Left forelimb (tissue), 1 donor: ENCODE measurements around the gene CACNA1H.

ENCODE experiments used
- DNase-seq: peaks from one replicate; pipeline ENCODE4 v3.0.0-alpha.2; 2018; ENCODE audit warnings: low spot score

CACNA1H gene

GRCh38 chr16:1123525-1124230 lies 29.2 kb upstream of the CACNA1H start:
- no peak for DNase-seq

GRCh38 chr16:1124291-1124690 lies 28.6 kb upstream of the CACNA1H start:
- no peak for DNase-seq

- DNase-seq, result no peak
Measured at GRCh38 chr16:1124795-1125194, 28.1 kb upstream of the CACNA1H start.

GRCh38 chr16:1125471-1125870 lies 27.4 kb upstream of the CACNA1H start:
- no peak for DNase-seq

GRCh38 chr16:1126044-1126443 lies 26.9 kb upstream of the CACNA1H start:
- DNase-seq, result no peak

- DNase-seq, result no peak
Measured at GRCh38 chr16:1126586-1126985, 26.3 kb upstream of the CACNA1H start.

- no peak for DNase-seq
Measured at GRCh38 chr16:1127101-1127500, 25.8 kb upstream of the CACNA1H start.

- DNase-seq, result no peak
Measured at GRCh38 chr16:1127971-1128715, 24.8 kb upstream of the CACNA1H start.

- no peak for DNase-seq
Measured at GRCh38 chr16:1129106-1129960, 23.6 kb upstream of the CACNA1H start.

- no peak for DNase-seq
Measured at GRCh38 chr16:1130382-1130781, 22.5 kb upstream of the CACNA1H start.

GRCh38 chr16:1131378-1131994 lies 21.4 kb upstream of the CACNA1H start:
- DNase-seq, result no peak

- no peak for DNase-seq
Measured at GRCh38 chr16:1132431-1132830, 20.5 kb upstream of the CACNA1H start.

GRCh38 chr16:1133271-1133670 lies 19.6 kb upstream of the CACNA1H start:
- DNase-seq, result no peak

GRCh38 chr16:1133810-1134520 lies 18.9 kb upstream of the CACNA1H start:
- no peak for DNase-seq

- DNase-seq, result no peak
Measured at GRCh38 chr16:1134776-1135458, 18.0 kb upstream of the CACNA1H start.

GRCh38 chr16:1135459-1135825 lies 17.5 kb upstream of the CACNA1H start:
- DNase-seq, result no peak

GRCh38 chr16:1137604-1138003 lies 15.3 kb upstream of the CACNA1H start:
- DNase-seq, result no peak

GRCh38 chr16:1140582-1141162 lies 12.2 kb upstream of the CACNA1H start:
- DNase-seq, result no peak

GRCh38 chr16:1141191-1141590 lies 11.7 kb upstream of the CACNA1H start:
- no peak for DNase-seq

- no peak for DNase-seq
Measured at GRCh38 chr16:1141716-1142115, 11.2 kb upstream of the CACNA1H start.

GRCh38 chr16:1142911-1143310 lies 10.0 kb upstream of the CACNA1H start:
- no peak for DNase-seq
